ENCODE data around the gene KRT78.
"Not testable (repeated sequence)": the region's sequence is repeated elsewhere in the genome, so short reads cannot be mapped to it uniquely, and the experiment has no call there.

The KRT78 gene

GRCh38 chr12:52848661-52849255 is at the start of gene KRT78:
Gene KRT78, minus strand, starts transcription at chr12:52848994. Its CDS starts 64 bp downstream, at chr12:52848930.
- DNase-seq (ENCODE audit: low read depth), result no peak

GRCh38 chr12:52896190-52897100 is 47.7 kb upstream of the KRT78 start:
- DNase-seq (ENCODE audit: low read depth), result no peak

GRCh38 chr12:52895726-52896189 is 47.0 kb upstream of the KRT78 start:
- no peak for DNase-seq (ENCODE audit: low read depth)

GRCh38 chr12:52892974-52893373 is 44.2 kb upstream of the KRT78 start:
- no peak for DNase-seq (ENCODE audit: low read depth)

GRCh38 chr12:52892207-52892852 is 43.5 kb upstream of the KRT78 start:
- no peak for DNase-seq (ENCODE audit: low read depth)

- no peak for DNase-seq (ENCODE audit: low read depth)
Measured at GRCh38 chr12:52891044-52891443, 42.2 kb upstream of the KRT78 start.

GRCh38 chr12:52890417-52890816 is 41.6 kb upstream of the KRT78 start:
- no peak for DNase-seq (ENCODE audit: low read depth)

GRCh38 chr12:52884526-52885293 is 35.9 kb upstream of the KRT78 start:
- peak; percentile 69 for DNase-seq (ENCODE audit: low read depth)

- DNase-seq (ENCODE audit: low read depth), result not testable (repeated sequence)
Measured at GRCh38 chr12:52880499-52880898, 31.7 kb upstream of the KRT78 start.

GRCh38 chr12:52879394-52880351 is 30.9 kb upstream of the KRT78 start:
- DNase-seq (ENCODE audit: low read depth), result peak; percentile 92

GRCh38 chr12:52878507-52879393 is 30.0 kb upstream of the KRT78 start:
- no peak for DNase-seq (ENCODE audit: low read depth)

GRCh38 chr12:52877242-52877641 is 28.4 kb upstream of the KRT78 start:
- DNase-seq (ENCODE audit: low read depth), result no peak

GRCh38 chr12:52876372-52876771 is 27.6 kb upstream of the KRT78 start:
- no peak for DNase-seq (ENCODE audit: low read depth)

- DNase-seq (ENCODE audit: low read depth), result peak; percentile 69
Measured at GRCh38 chr12:52874573-52875435, 26.0 kb upstream of the KRT78 start.

- DNase-seq (ENCODE audit: low read depth), result peak; percentile 97
Measured at GRCh38 chr12:52873832-52874572, 25.2 kb upstream of the KRT78 start.

- no peak for DNase-seq (ENCODE audit: low read depth)
Measured at GRCh38 chr12:52873513-52873831, 24.7 kb upstream of the KRT78 start.

GRCh38 chr12:52872644-52873389 is 24.0 kb upstream of the KRT78 start:
- DNase-seq (ENCODE audit: low read depth), result no peak
